ENCODE results near the gene ZNF771. TPM values are rescaled to one million over a fixed set of nuclear protein-coding genes. Genes with fewer than 3 reads are reported as not detected.

Gene ZNF771
- total RNA-seq, 3 donors from 2014 or later: 21.1 to 29.2 (median 22.2) TPM

DNA sequence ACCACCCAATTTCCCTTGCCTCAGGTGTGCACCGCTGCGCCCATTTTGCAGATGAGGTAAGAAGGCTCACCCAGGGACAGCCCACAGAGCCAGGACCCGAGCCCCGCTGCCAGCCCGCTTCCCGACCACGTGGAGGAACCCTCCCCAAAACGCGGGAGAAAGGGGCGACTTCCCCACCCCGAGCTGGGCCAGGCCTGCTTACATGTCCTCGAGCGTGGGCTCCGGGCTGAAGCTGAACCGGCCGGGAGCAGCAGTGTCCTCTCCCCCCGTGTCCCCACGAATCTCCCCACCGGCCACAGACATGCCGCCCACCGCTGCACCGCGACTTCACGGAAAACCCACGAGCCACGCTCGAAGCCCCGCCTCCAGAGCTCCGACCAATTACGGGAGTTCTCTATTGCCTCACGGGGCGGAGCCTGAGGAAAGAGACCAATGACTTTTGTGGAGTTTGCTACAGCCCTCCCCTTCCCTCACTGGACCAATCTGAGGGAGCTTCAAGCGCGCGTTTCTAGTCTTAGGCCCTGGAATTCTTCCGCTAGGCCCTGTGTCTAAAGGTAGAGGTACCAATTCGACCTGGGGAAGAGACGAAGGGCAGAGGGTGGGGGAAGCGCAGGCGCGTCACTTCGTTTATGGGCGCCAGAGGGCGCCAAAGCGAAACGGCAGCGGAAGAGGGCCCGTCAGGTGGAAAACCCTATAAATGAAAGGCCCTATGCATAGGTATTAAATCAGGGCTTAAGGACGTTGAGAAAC, 22.4 kb downstream of the ZNF771 start, which contains the start of gene DCTPP1:
Gene DCTPP1, minus strand, starts transcription at position 353 of the 750 bp plus-strand sequence. Its CDS starts 50 bp downstream, at position 303.
- peak within 1 kb of the TSS; percentile 79 to 87 for H3K27ac ChIP-seq
- H3K36me3 ChIP-seq: no peaks in the 10 kb centered on the region
- H3K4me3 ChIP-seq: peak within 1 kb of the TSS; percentile 51 to 78 (median 75)
- H3K4me1 ChIP-seq: peaks cover 3 to 11% of the 10 kb centered on the region in 2 donors
- H3K27me3 ChIP-seq: no peaks in the 10 kb centered on the region
- peak; percentile 94 to 98 for DNase-seq (ENCODE audit: low spot score in 2 of 2)
- TF ChIP-seq, protein P1, sequence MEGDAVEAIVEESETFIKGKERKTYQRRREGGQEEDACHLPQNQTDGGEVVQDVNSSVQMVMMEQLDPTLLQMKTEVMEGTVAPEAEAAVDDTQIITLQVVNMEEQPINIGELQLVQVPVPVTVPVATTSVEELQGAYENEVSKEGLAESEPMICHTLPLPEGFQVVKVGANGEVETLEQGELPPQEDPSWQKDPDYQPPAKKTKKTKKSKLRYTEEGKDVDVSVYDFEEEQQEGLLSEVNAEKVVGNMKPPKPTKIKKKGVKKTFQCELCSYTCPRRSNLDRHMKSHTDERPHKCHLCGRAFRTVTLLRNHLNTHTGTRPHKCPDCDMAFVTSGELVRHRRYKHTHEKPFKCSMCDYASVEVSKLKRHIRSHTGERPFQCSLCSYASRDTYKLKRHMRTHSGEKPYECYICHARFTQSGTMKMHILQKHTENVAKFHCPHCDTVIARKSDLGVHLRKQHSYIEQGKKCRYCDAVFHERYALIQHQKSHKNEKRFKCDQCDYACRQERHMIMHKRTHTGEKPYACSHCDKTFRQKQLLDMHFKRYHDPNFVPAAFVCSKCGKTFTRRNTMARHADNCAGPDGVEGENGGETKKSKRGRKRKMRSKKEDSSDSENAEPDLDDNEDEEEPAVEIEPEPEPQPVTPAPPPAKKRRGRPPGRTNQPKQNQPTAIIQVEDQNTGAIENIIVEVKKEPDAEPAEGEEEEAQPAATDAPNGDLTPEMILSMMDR (IDR thresholded peaks at IDR 0.05): peak; percentile 80 to 96 (median 89)
- peak; percentile 78 to 86 (median 82) for TF ChIP-seq POLR2AphosphoS5 (IDR thresholded peaks at IDR 0.05)
- no peak for TF ChIP-seq POLR2A (IDR thresholded peaks at IDR 0.05)
- no peaks in the 10 kb centered on the region for H3K9me3 ChIP-seq
- intact Hi-C loops (cut with DNase I; ENCODE audit: low total_unique reads): loop anchor here (10.0 kb wide), 1 partner anchor 95 kb away; the partner anchor contains the start of gene ZNF768

DNA sequence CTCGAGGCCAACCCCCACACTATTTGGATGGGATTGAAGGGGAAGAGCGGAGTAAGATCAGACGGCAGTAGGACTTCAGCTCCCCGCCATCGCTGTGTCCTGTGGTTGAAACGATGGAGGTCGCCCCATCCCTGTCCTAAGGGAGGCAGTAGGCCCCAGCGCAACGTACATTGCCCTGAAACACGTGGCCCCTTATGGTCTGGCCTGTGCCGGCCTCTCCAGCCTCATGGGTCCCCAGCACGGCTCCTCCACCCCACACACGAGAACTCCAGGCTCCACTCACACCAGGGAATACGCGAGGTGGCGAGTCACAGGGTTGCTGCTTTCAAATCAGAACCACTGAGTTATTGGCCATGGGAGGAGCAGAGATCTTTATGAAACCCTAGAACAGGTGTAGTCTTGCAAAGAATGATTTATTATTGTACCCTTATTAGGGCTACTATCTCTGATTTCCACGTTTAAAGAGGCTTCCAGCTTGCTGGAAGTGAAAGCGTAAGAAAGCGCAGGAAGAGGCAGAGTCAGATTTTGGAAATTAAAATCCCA, 23.1 kb downstream of the ZNF771 start:
- H3K4me1 ChIP-seq: peaks cover 3 to 11% of the 10 kb centered on the region in 2 donors
- H3K27me3 ChIP-seq: no peaks in the 10 kb centered on the region
- no peaks in the 10 kb centered on the region for H3K9me3 ChIP-seq
- H3K4me3 ChIP-seq: peak overlapping the region; percentile 51 to 78 (median 75)
- H3K36me3 ChIP-seq: no peaks in the 10 kb centered on the region
- no peak for DNase-seq (ENCODE audit: low spot score in 2 of 2)
- no peak for TF ChIP-seq POLR2A (IDR thresholded peaks at IDR 0.05)
- intact Hi-C loops (cut with DNase I; ENCODE audit: low total_unique reads): no loop called here
- peak overlapping the region; percentile 79 to 87 for H3K27ac ChIP-seq

DNA sequence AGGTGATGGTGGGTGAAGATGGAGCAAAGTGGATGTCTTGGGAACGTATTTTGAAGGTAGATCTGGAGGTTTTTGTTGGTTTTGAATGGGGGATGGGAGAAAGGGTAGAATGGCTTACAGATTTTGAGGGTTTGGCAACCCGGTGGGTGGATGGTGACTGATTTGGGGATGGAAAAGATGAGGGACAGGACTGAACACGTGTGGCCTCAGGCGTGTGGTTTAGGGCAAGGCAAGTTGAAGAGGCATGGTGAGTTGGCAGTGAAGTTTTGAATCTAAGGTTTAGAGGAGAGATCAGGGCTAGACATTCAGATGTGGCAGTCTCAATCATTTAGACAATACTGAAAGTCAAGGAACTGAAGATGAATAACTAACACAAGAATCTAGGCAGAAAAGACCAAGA, 27.4 kb downstream of the ZNF771 start:
- intact Hi-C loops (cut with DNase I; ENCODE audit: low total_unique reads): no loop called here
- no peaks in the 10 kb centered on the region for H3K27me3 ChIP-seq
- no peak overlapping the region for H3K27ac ChIP-seq

DNA sequence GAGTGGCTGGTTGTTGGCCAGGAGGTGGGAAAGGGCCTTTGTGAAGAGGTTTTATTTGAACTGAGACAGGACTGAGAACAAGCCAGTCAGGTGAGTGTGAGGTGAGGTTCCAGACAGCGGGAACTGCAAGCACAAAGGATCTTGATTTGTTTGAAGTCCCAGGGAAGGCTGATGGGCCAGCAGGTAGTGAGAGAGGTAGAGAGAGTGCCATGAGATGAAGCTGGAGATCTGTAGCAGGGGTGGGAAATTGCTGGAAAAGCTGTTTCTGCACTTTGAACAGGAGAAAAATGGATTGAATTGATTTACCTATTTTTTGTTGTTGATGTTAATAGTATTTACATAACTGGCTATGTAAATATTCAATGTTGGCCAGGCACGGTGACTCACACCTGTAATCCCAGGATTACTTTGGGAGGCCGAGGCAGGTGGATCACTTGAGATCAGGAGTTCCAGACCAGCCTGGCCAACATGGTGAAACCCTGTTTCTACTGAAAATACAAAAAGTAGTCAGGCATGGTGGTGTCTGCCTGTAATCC, 30.2 kb downstream of the ZNF771 start:
- Histone ChIP-seq H3K4me3 (no peak overlapping the region), H3K27me3 (no peaks in the 10 kb centered on the region), H3K27ac (no peak overlapping the region), H3K36me3 (no peaks in the 10 kb centered on the region), H3K9me3 (no peaks in the 10 kb centered on the region), H3K4me1 (no peaks in the 10 kb centered on the region)
- TF ChIP-seq, protein P1 (IDR thresholded peaks at IDR 0.05): no peak
- TF ChIP-seq POLR2AphosphoS5 (IDR thresholded peaks at IDR 0.05) (no peak), POLR2A (IDR thresholded peaks at IDR 0.05) (no peak)
- DNase-seq (ENCODE audit: low spot score in 2 of 2): no peak
- intact Hi-C loops (cut with DNase I; ENCODE audit: low total_unique reads): no loop called here

More for the DNA sequence above, 27.4 kb downstream of the ZNF771 start:
- no peak for DNase-seq (ENCODE audit: low spot score in 2 of 2)
- TF ChIP-seq, protein P1 (IDR thresholded peaks at IDR 0.05): no peak
- no peak for TF ChIP-seq POLR2AphosphoS5 (IDR thresholded peaks at IDR 0.05)
- no peak for TF ChIP-seq POLR2A (IDR thresholded peaks at IDR 0.05)
- Histone ChIP-seq H3K4me1 (peaks cover 3 to 4% of the 10 kb centered on the region in 2 donors), H3K9me3 (no peaks in the 10 kb centered on the region), H3K4me3 (no peak overlapping the region), H3K36me3 (no peaks in the 10 kb centered on the region)

DNA sequence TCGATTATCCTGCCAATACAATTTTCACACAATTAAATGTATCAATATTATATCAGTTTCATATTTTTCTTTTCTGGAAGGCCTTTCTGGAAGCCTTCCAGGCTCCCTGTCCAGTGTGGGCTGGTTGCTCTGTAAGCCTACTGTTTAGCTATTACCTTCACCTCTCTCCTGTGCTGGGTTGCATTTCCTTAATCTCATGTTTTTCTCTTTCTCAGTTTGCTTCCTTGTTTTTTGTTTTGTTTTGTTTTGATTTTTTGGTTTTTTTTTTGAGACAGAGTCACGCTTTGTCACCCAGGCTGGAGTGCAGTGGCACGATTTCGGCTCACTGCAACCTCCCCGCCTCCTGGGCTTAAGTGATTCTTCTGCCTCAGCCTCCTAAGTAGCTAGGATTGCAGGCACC, 31.4 kb downstream of the ZNF771 start:
- Histone ChIP-seq H3K4me3 (no peak overlapping the region), H3K27ac (no peak overlapping the region), H3K27me3 (no peaks in the 10 kb centered on the region), H3K36me3 (no peaks in the 10 kb centered on the region), H3K9me3 (no peaks in the 10 kb centered on the region), H3K4me1 (peaks cover 0 to under 1% of the 10 kb centered on the region in 2 donors)
- TF ChIP-seq, protein P1 (IDR thresholded peaks at IDR 0.05): no peak
- TF ChIP-seq POLR2A (IDR thresholded peaks at IDR 0.05) (no peak), POLR2AphosphoS5 (IDR thresholded peaks at IDR 0.05) (no peak)
- intact Hi-C loops (cut with DNase I; ENCODE audit: low total_unique reads): no loop called here
- DNase-seq (ENCODE audit: low spot score in 2 of 2): no peak
